Mesodermal cell (in vitro differentiated cells): ENCODE data around the gene RNPC3.
"Not testable (repeated sequence)": the region's sequence is repeated elsewhere in the genome, so short reads cannot be mapped to it uniquely, and the experiment has no call there.

ENCODE experiments used
- H3K27ac ChIP-seq: 2 replicates; pipeline ENCODE4 v1.7.0; 2013; ENCODE audit warnings: mild to moderate bottlenecking, low read depth, low read length, moderate library complexity; ENCODE audit not compliant: severe bottlenecking
- H3K36me3 ChIP-seq: 2 replicates; pipeline ENCODE4 v1.7.1; 2013; ENCODE audit warnings: mild to moderate bottlenecking, low read length, moderate library complexity; ENCODE audit not compliant: control insufficient read depth, insufficient read depth
- H3K4me1 ChIP-seq: one replicate; pipeline ENCODE4 v1.7.1; 2013; ENCODE audit warnings: mild to moderate bottlenecking, low read length; ENCODE audit not compliant: insufficient read depth, control insufficient read depth, poor library complexity, severe bottlenecking
- H3K4me3 ChIP-seq: 2 replicates; pipeline ENCODE4 v1.7.0; 2013; ENCODE audit warnings: low read length, control low read depth, mild to moderate bottlenecking; ENCODE audit not compliant: insufficient read depth, poor library complexity, severe bottlenecking; ENCODE audit errors: extremely low read depth
- H3K9me3 ChIP-seq: 2 replicates; pipeline ENCODE4 v1.7.1; 2013; ENCODE audit warnings: mild to moderate bottlenecking, low read length, moderate library complexity; ENCODE audit not compliant: control insufficient read depth
- WGBS, 2 experiments: methylation state at CpG; one replicate each; pipeline ENCODE4 v1.1.5; 2013; ENCODE audit warnings: missing lambda C conversion rate in 2 of 2; ENCODE audit not compliant: insufficient coverage in 2 of 2; 5-methylcytosine and 5-hydroxymethylcytosine counted together

RNPC3 gene

DNA sequence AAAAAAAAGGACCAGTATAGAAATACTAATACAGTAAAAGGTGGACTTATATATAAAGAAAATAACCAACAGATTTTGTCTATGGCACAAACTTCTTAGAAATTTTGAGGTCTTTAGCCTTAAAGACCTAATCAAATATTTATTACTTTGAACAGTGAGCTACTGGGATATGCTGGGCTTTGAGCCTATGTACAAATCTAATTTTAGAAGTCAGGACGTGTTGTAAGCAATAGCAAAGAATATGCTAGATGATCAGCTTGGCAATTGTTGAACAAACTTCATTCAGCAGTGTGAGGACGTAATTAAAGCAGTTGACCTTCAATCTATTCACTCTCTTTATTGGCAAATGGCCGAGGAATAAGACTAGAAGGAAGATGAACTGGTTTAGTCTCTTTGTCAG is 77.2 kb downstream of the RNPC3 start:
- no CpG with 5 or more reads among the region's 3 CpGs for WGBS, 2 experiments
- H3K4me1 ChIP-seq, H3K4me3 ChIP-seq, H3K27ac ChIP-seq, H3K36me3 ChIP-seq, H3K9me3 ChIP-seq: not testable (repeated sequence)
